Karpas-422 (cell line): ENCODE results near the gene DNAJC5. TPM values are rescaled to one million over a fixed set of nuclear protein-coding genes. Genes with fewer than 3 reads are reported as not detected.
"Not testable (repeated sequence)": the region's sequence is repeated elsewhere in the genome, so short reads cannot be mapped to it uniquely, and the experiment has no call there.

Experiments
- DNase-seq: peaks from one replicate; pipeline ENCODE4 v3.0.0-alpha.2; 2015
- H2AFZ ChIP-seq: fragments of 200-600 bp; sonication (generic); 2 replicates; pipeline ENCODE4 v1.6.1; 2014; ENCODE audit warnings: antibody characterized with exemption, low read length, mixed read lengths
- H3K27ac ChIP-seq: fragments of 200-600 bp; sonication (generic); 2 replicates; pipeline ENCODE4 v1.5.1; 2014; ENCODE audit warnings: mild to moderate bottlenecking, low read length, moderate library complexity
- H3K27me3 ChIP-seq: fragments of 200-600 bp; sonication (generic); 2 replicates; pipeline ENCODE4 v1.6.1; 2014; ENCODE audit warnings: low read length, mixed read lengths
- H3K36me3 ChIP-seq: fragments of 200-600 bp; sonication (generic); 2 replicates; pipeline ENCODE4 v1.6.1; 2014; ENCODE audit warnings: low read length, mixed read lengths; ENCODE audit not compliant: insufficient read depth
- H3K4me1 ChIP-seq: fragments of 200-600 bp; sonication (generic); 2 replicates; pipeline ENCODE4 v1.6.1; 2014; ENCODE audit warnings: mild to moderate bottlenecking, low read length, mixed read lengths
- H3K4me2 ChIP-seq: fragments of 200-600 bp; sonication (generic); 2 replicates; pipeline ENCODE4 v1.6.1; 2014; ENCODE audit warnings: low read length, low read depth, mild to moderate bottlenecking; ENCODE audit not compliant: poor library complexity, severe bottlenecking
- H3K4me3 ChIP-seq: fragments of 200-600 bp; sonication (generic); 2 replicates; pipeline ENCODE4 v1.5.1; 2014; ENCODE audit warnings: mild to moderate bottlenecking, antibody characterized with exemption, low read length, mixed read lengths
- H3K79me2 ChIP-seq: fragments of 200-600 bp; sonication (generic); 2 replicates; pipeline ENCODE4 v1.6.1; 2014; ENCODE audit warnings: mild to moderate bottlenecking, low read length, mixed read lengths
- H3K9ac ChIP-seq: fragments of 200-600 bp; sonication (generic); 2 replicates; pipeline ENCODE4 v1.6.0; 2014; ENCODE audit warnings: low read length
- H3K9me2 ChIP-seq: fragments of 200-600 bp; sonication (generic), shearing (Covaris generic); replicated peaks from 2 replicates; pipeline ENCODE4 v1.6.0; 2014; ENCODE audit warnings: mild to moderate bottlenecking, low read length, moderate library complexity; ENCODE audit not compliant: insufficient read depth
- H3K9me3 ChIP-seq: fragments of 300-700, 200-600 bp; sonication (generic); 2 replicates; pipeline ENCODE4 v1.6.1; 2014; ENCODE audit warnings: low read length, mixed read lengths
- H4K20me1 ChIP-seq: fragments of 200-600 bp; sonication (generic); 2 replicates; pipeline ENCODE4 v1.6.1; 2014; ENCODE audit warnings: mild to moderate bottlenecking, antibody characterized with exemption, low read length, low read depth; ENCODE audit not compliant: insufficient read depth
- total RNA-seq: library from RNA; depleted of rRNA; stranded (reverse); fragments of >200 nt; shearing (Covaris generic); gene quantifications from 2 replicates; pipeline ENCODE4 v1.2.3, GENCODE V29; 2014; ENCODE audit warnings: low replicate concordance

DNAJC5 gene
- total RNA-seq, 1 experiment from 2014 or later = 22.9 TPM

DNA sequence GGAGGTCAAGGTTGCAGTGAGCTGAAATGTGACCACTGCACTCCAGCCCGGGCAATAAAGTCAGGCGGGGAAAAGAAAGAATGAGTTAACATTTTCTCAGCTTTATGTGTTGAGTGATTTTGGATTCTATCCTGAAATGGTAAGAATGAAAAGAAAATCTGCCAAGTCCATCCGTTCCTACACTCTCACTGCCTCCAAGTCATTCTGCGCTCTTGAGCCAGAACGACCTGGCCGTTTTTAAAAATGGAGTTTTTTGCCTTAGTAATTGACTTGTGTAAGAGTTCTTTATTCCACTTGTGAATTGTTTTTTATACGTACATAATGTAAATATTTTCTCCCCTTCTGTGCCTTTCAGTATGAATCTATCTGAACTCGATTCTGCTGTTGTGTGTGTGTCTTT lies 28.7 kb downstream of the DNAJC5 start:
- DNase-seq = no peak
- no peak overlapping the region for H3K27ac ChIP-seq
- H3K36me3 ChIP-seq = peaks cover 6% of the 10 kb centered on the region; the same call in 1 of the 2 replicates
- H3K9ac ChIP-seq = no peak overlapping the region
- H3K4me3 ChIP-seq = no peak overlapping the region
- H3K9me2 ChIP-seq = no peaks in the 10 kb centered on the region
- no peaks in the 10 kb centered on the region for H3K4me1 ChIP-seq
- H3K4me2 ChIP-seq = no peak overlapping the region
- no peaks in the 10 kb centered on the region for H3K27me3 ChIP-seq
- no peaks in the 10 kb centered on the region for H4K20me1 ChIP-seq
- H2AFZ ChIP-seq = no peak overlapping the region
- H3K79me2 ChIP-seq = peaks cover 35% of the 10 kb centered on the region
- H3K9me3 ChIP-seq = no peaks in the 10 kb centered on the region

GRCh38 chr20:63924241-63924640 lies 29.3 kb downstream of the DNAJC5 start:
- no peaks in the 10 kb centered on the region for H4K20me1 ChIP-seq

DNA sequence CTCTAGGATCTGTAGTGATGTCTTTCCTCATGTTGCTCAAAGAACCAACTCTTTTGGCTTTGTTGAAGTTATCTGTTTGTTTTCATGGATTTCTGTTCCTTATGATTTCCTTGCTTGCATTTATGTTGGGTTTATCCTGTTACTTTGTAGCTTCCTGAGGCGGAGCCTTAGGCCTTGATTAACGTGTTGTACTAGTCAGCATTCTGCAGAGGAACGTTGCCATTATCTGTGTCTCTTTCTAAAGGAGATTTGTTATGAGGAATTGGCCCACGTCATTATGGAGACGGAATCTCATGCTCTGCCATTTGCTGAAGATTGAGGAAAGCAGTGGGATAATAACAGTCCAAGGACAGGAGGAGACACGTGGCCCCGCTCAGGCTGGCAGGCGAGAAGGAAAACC lies 31.4 kb downstream of the DNAJC5 start:
- Histone ChIP-seq H3K36me3 (0 out of 2 replicates have a peak, but pooled peaks cover 4% of the 10 kb centered on the region), H3K9me3 (no peaks in the 10 kb centered on the region)

More at GRCh38 chr20:63924241-63924640, 29.3 kb downstream of the DNAJC5 start:
- no peak overlapping the region for H3K4me3 ChIP-seq
- no peak overlapping the region for H2AFZ ChIP-seq
- H3K9me3 ChIP-seq = no peaks in the 10 kb centered on the region
- peaks cover 29% of the 10 kb centered on the region for H3K79me2 ChIP-seq
- no peak for DNase-seq
- H3K9me2 ChIP-seq = no peaks in the 10 kb centered on the region
- no peak overlapping the region for H3K27ac ChIP-seq
- H3K36me3 ChIP-seq = peaks cover 4% of the 10 kb centered on the region; the same call in 1 of the 2 replicates
- no peak overlapping the region for H3K9ac ChIP-seq
- H3K4me1 ChIP-seq = no peaks in the 10 kb centered on the region
- no peaks in the 10 kb centered on the region for H3K27me3 ChIP-seq
- H3K4me2 ChIP-seq = no peak overlapping the region

GRCh38 chr20:63929071-63929470 lies 34.1 kb downstream of the DNAJC5 start:
- Histone ChIP-seq H3K9me2 (no peaks in the 10 kb centered on the region), H3K27me3 (no peaks in the 10 kb centered on the region), H3K4me1 (no peaks in the 10 kb centered on the region), H4K20me1 (no peaks in the 10 kb centered on the region), H3K36me3 (0 out of 2 replicates have a peak, but pooled peaks cover 6% of the 10 kb centered on the region), H3K79me2 (peaks cover 17% of the 10 kb centered on the region), H3K9ac (no peak overlapping the region), H3K27ac (no peak overlapping the region), H2AFZ (no peak overlapping the region), H3K9me3 (no peaks in the 10 kb centered on the region), H3K4me3 (no peak overlapping the region), H3K4me2 (no peak overlapping the region)
- no peak for DNase-seq

More for the DNA sequence above, 31.4 kb downstream of the DNAJC5 start:
- H3K4me3 ChIP-seq = no peak overlapping the region
- no peaks in the 10 kb centered on the region for H4K20me1 ChIP-seq
- H3K4me2 ChIP-seq = no peak overlapping the region
- no peaks in the 10 kb centered on the region for H3K9me2 ChIP-seq
- H2AFZ ChIP-seq = no peak overlapping the region
- no peak for DNase-seq
- no peaks in the 10 kb centered on the region for H3K27me3 ChIP-seq
- H3K79me2 ChIP-seq = peaks cover 29% of the 10 kb centered on the region
- no peaks in the 10 kb centered on the region for H3K4me1 ChIP-seq
- H3K27ac ChIP-seq = no peak overlapping the region
- H3K9ac ChIP-seq = no peak overlapping the region

DNA sequence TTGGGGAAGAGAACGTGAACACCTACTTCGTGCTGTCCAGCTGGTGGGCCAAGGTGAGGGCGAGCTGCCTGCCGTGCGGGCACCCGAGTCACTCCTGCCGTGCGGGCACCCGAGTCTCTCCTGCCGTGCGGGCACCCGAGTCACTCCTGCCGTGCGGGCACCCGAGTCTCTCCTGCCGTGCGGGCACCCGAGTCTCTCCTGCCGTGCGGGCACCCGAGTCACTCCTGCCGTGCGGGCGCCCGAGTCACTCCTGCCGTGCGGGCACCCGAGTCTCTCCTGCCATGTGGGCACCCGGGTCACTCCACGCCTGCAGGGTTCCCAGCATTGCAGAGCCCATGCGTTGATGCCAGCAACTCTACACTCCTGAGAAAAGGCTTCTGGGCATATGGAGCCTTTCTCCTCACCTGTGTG lies 34.6 kb downstream of the DNAJC5 start:
- not testable (repeated sequence) for H3K9me2 ChIP-seq, H3K4me2 ChIP-seq, H3K9me3 ChIP-seq, H3K4me3 ChIP-seq, H3K27ac ChIP-seq, H2AFZ ChIP-seq, H3K4me1 ChIP-seq, H3K27me3 ChIP-seq, H4K20me1 ChIP-seq, DNase-seq, H3K9ac ChIP-seq, H3K36me3 ChIP-seq
- peaks cover 14% of the 10 kb centered on the region for H3K79me2 ChIP-seq

DNA sequence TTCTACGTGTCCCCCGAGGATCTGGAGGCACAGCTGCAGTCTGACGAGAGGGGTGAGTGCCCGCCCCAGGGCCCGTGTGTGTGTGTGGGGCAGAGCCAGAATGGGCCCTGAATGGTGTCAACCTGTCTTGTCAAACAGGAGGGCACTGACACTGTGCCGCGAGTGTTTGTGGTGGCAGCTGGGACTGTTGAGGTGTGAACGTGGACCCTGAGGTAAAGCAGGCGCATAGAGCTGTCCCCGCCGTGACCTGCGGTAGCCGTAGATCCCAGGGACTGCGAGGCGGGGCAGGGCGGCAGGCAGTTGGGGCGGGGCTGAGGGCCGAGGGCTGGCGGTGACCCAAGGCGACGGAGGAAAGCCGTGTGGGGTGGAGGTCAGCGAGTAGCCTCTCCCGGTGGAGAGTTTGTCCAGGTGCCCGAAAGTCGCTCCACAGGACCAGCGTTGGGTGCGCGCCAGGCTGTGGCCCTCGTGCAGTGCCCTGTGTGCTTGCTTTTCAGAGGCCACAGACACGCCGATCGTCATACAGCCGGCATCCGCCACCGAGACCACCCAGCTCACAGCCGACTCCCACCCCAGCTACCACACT lies 36.1 kb downstream of the DNAJC5 start:
- Histone ChIP-seq H3K27ac (no peak overlapping the region), H3K9ac (no peak overlapping the region), H3K9me2 (no peaks in the 10 kb centered on the region), H3K27me3 (no peaks in the 10 kb centered on the region), H3K4me1 (no peaks in the 10 kb centered on the region), H3K4me2 (no peak overlapping the region), H4K20me1 (no peaks in the 10 kb centered on the region), H3K36me3 (0 out of 2 replicates have a peak, but pooled peaks cover 6% of the 10 kb centered on the region), H2AFZ (no peak overlapping the region), H3K9me3 (no peaks in the 10 kb centered on the region), H3K4me3 (no peak overlapping the region), H3K79me2 (peaks cover 7% of the 10 kb centered on the region)
- no peak for DNase-seq

- H3K4me2 ChIP-seq = no peak overlapping the region
- H3K4me1 ChIP-seq = no peaks in the 10 kb centered on the region
- no peak overlapping the region for H3K9ac ChIP-seq
- no peaks in the 10 kb centered on the region for H3K9me3 ChIP-seq
- 0 out of 2 replicates have a peak, but pooled peaks cover 6% of the 10 kb centered on the region for H3K36me3 ChIP-seq
- no peak overlapping the region for H3K27ac ChIP-seq
- no peak for DNase-seq
- H3K79me2 ChIP-seq = peaks cover under 1% of the 10 kb centered on the region; the same call in 1 of the 2 replicates
- no peaks in the 10 kb centered on the region for H4K20me1 ChIP-seq
- no peaks in the 10 kb centered on the region for H3K9me2 ChIP-seq
- H2AFZ ChIP-seq = no peak overlapping the region
- no peaks in the 10 kb centered on the region for H3K27me3 ChIP-seq
- H3K4me3 ChIP-seq = no peak overlapping the region
Observed at GRCh38 chr20:63931735-63932134, 36.8 kb downstream of the DNAJC5 start.

DNA sequence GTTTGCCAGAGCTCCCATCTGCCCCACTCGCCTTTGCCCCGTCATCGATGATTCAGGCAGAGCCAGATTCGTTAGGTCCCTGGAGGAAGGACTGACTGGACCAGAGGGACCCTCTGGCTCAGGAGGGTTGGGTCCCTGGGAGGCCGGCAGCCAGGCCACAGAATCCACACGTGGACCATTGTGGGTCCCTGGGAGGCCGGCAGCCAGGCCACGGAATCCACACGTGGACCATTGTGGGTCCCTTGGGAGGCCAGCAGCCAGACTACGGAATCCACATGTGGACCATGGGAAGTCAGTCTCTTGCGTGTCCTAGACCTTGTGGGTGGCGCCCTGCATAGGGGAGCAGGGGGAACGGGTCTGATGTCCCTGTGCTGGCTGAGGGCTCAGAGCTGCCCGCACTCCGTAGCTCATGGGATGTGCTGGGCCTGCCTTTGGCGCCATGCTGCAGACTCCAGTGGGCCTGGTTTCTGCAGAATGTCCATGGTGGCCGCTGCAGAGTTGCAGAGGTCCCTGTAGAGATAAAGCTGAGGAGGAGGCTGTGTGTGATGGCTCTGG lies 37.8 kb downstream of the DNAJC5 start:
- H3K9me3 ChIP-seq = no peaks in the 10 kb centered on the region
- H3K36me3 ChIP-seq = 0 out of 2 replicates have a peak, but pooled peaks cover 6% of the 10 kb centered on the region
- H4K20me1 ChIP-seq = no peaks in the 10 kb centered on the region
- H3K27me3 ChIP-seq = no peaks in the 10 kb centered on the region
- no peak overlapping the region for H3K4me3 ChIP-seq
- no peaks in the 10 kb centered on the region; the same call in 1 of the 2 replicates for H3K79me2 ChIP-seq
- H3K4me1 ChIP-seq = no peaks in the 10 kb centered on the region
- H3K9me2 ChIP-seq = no peaks in the 10 kb centered on the region
- no peak overlapping the region for H3K27ac ChIP-seq
- no peak for DNase-seq
- no peak overlapping the region for H3K9ac ChIP-seq
- no peak overlapping the region for H2AFZ ChIP-seq
- no peak overlapping the region for H3K4me2 ChIP-seq
